Mucosa of descending colon (tissue), 3 donors: ENCODE measurements around the gene NYNRIN. TPM values are rescaled to one million over a fixed set of nuclear protein-coding genes. Genes with fewer than 3 reads are reported as not detected.

ENCODE experiments used
- ATAC-seq: fragments of 200-7000 bp; cut with Tn5 transposase; one replicate; pipeline ENCODE4 v1.9.1; 2020; ENCODE audit warnings: mild to moderate bottlenecking, moderate library complexity
- DNase-seq, 3 donors: peaks; one replicate each; pipeline ENCODE4 v3.0.0-alpha.2; 2020
- H3K36me3 ChIP-seq: fragments of 200-600 bp; one replicate; pipeline ENCODE4 v1.8.0; 2021; ENCODE audit warnings: low read depth, mild to moderate bottlenecking
- H3K4me1 ChIP-seq: fragments of 200-600 bp; one replicate; pipeline ENCODE4 v1.8.0; 2021; ENCODE audit warnings: low read depth, mild to moderate bottlenecking
- H3K4me3 ChIP-seq: fragments of 200-600 bp; one replicate; pipeline ENCODE4 v1.8.0; 2021; ENCODE audit warnings: mild to moderate bottlenecking
- H3K9me3 ChIP-seq: fragments of 200-600 bp; one replicate; pipeline ENCODE4 v1.8.0; 2021; ENCODE audit warnings: mild to moderate bottlenecking
- intact Hi-C, 2 donors: fragments of 100-400 bp; cut with DNase I in 1 of 2; cut with micrococcal nuclease in 1 of 2; formaldehyde crosslinking; loops; one replicate each; pipeline versions ENCODE4 v1.11.0 to v1.11.1; 2022; cut with DNase I, micrococcal nuclease
- total RNA-seq, 3 donors: library from RNA; stranded (reverse); fragmentation: NEBNext Ultra II Directional in 2 of 3; extraction: Animal tissue kit (Norgen Biotek cat#: 25700) in 2 of 3; gene quantifications; one replicate each; pipeline versions ENCODE4 v1.2.1 to v1.2.4, GENCODE V29; 2021 to 2023
- TF ChIP-seq, protein P1 (sequence below): fragments of 200-600 bp; IDR thresholded peaks from one replicate; pipeline ENCODE4 v1.8.0; 2022; ENCODE audit warnings: antibody characterized with exemption, mild to moderate bottlenecking
- donor health status: DM: no; HTN: no; CAD: no; lungs with moderate emphysema.
- donor health status: DM: no; HTN: no; CAD: no.
- donor health status: DM: no; HTN: yes; CAD: no.

NYNRIN gene
- total RNA-seq, 3 donors from 2014 or later = 12.1 to 15.8 (median 13.4) TPM

DNA sequence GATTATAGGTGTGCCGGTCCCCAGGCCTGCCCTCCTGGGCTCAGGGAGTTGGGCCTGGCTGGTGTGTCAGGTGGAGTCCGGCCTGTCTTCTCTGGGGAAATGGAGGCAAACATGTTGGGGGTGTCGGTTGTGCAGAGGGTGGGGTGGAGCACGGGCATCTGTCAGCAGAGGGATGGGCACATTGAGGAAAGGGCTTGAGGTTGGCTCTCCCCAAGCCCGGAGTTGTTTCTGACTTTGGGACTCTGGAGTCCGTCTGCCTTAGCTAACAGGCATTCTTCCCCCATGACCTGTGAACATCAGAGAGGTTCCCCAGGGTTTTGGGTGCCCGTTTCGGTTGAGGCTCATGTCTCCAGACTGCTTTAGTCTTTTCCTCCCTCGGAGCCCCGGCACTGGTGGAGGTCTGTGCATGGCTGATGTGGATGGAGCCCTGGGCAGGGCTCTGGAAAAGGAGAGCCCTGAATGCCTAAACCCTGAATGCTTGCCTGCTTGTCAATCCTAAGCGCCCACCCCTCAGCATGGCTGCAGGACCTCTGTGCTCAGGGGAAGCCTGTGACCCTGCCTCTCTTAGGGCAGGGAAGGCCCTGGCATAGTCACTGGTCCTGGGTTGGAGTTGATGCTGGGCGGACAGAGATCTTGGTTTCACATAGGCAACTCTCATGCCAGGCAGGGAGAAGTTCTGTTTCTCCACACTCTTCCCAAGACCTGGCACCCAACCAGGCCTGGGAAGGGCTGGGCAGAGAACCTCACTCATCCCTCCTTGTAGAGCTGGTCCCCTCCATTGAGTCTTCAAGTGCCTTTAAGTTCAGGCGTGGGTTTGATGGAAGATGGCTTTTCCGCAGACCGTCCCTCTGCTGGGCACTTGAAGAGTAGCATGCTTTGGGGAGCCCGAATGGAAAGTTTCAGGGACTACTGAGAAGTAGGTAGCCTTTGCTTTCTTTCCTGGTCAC, 12.9 kb downstream of the NYNRIN start:
- Histone ChIP-seq H3K4me1 (no peaks in the 10 kb centered on the region), H3K9me3 (no peaks in the 10 kb centered on the region), H3K36me3 (no peaks in the 10 kb centered on the region), H3K4me3 (no peak overlapping the region)
- ATAC-seq (peak; percentile 75), DNase-seq (peak in 1 of 3 donors; percentile 56)
- intact Hi-C loops = no loop called here
- TF ChIP-seq, protein P1, sequence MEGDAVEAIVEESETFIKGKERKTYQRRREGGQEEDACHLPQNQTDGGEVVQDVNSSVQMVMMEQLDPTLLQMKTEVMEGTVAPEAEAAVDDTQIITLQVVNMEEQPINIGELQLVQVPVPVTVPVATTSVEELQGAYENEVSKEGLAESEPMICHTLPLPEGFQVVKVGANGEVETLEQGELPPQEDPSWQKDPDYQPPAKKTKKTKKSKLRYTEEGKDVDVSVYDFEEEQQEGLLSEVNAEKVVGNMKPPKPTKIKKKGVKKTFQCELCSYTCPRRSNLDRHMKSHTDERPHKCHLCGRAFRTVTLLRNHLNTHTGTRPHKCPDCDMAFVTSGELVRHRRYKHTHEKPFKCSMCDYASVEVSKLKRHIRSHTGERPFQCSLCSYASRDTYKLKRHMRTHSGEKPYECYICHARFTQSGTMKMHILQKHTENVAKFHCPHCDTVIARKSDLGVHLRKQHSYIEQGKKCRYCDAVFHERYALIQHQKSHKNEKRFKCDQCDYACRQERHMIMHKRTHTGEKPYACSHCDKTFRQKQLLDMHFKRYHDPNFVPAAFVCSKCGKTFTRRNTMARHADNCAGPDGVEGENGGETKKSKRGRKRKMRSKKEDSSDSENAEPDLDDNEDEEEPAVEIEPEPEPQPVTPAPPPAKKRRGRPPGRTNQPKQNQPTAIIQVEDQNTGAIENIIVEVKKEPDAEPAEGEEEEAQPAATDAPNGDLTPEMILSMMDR = peak; percentile 22

DNA sequence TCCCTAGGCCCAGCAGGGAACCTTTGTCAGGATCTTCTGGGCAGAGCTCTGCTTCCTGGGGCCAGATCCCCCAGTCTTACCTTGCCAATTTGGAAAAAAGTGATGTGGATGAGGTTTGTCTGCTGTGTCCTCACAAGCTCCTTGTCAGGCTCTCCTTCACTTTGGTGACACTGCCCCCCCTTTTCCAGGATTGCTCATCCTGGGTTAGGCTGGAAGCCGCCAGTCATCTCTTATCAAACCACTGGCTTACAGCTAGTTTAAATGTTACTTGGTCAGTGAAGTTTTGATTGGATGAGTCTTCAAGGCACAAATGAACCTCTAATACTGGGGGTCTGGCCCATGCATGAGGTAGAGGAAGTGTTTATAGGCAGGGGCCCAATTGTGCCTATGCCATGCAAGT, 15.3 kb downstream of the NYNRIN start:
- DNase-seq (no peak), ATAC-seq (no peak)
- no peak overlapping the region for H3K4me3 ChIP-seq
- intact Hi-C loops = no loop called here
- TF ChIP-seq, protein P1 = no peak
- no peaks in the 10 kb centered on the region for H3K9me3 ChIP-seq
- H3K36me3 ChIP-seq = no peaks in the 10 kb centered on the region
- H3K4me1 ChIP-seq = peaks cover 4% of the 10 kb centered on the region

DNA sequence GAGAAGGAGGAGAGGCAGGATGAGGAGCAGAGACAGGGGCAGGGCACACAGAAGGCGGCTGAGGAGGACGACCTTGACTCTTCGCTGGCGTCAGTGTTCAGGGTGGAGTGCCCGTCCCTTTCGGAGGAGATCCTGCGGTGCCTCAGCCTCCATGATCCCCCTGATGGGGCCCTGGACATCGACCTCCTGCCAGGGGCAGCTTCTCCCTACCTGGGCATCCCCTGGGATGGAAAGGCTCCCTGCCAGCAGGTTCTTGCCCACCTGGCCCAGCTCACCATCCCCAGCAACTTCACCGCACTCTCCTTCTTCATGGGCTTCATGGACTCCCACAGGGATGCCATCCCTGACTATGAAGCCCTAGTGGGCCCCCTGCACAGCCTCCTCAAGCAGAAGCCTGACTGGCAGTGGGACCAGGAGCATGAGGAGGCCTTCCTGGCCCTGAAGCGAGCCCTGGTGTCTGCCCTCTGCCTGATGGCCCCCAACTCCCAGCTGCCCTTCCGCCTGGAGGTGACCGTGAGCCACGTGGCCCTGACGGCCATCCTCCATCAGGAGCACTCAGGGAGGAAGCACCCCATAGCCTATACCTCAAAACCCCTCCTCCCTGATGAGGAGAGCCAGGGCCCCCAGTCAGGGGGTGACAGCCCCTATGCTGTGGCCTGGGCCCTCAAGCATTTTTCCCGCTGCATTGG, 16.1 kb downstream of the NYNRIN start:
- H3K4me1 ChIP-seq = peaks cover 8% of the 10 kb centered on the region
- H3K9me3 ChIP-seq = no peaks in the 10 kb centered on the region
- TF ChIP-seq, protein P1 = no peak
- no peak for ATAC-seq
- H3K36me3 ChIP-seq = no peaks in the 10 kb centered on the region
- intact Hi-C loops = no loop called here
- DNase-seq = no peak
- H3K4me3 ChIP-seq = no peak overlapping the region

DNA sequence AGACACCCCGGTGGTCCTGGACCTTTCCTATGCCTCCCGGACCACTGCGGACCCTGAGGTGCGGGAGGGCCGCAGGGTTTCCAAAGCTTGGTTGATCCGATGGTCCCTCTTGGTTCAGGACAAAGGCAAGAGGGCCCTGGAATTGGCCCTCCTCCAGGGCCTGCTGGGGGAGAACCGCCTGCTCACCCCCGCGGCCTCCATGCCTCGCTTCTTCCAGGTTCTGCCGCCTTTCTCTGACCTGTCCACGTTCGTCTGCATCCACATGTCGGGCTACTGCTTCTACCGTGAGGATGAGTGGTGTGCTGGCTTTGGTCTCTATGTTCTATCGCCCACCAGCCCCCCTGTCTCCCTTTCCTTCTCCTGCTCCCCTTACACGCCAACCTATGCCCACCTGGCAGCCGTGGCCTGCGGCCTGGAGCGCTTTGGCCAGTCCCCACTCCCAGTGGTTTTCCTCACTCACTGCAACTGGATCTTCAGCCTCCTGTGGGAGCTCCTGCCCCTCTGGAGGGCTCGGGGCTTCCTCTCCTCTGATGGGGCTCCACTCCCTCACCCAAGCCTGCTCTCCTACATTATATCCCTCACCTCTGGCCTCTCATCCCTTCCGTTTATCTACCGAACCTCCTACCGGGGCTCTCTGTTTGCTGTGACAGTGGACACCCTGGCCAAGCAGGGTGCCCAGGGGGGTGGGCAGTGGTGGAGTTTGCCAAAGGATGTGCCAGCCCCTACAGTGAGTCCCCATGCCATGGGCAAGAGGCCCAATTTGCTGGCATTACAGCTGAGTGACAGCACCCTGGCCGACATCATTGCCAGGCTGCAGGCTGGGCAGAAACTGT, 16.8 kb downstream of the NYNRIN start:
- Histone ChIP-seq H3K4me1 (peaks cover 8% of the 10 kb centered on the region), H3K36me3 (no peaks in the 10 kb centered on the region), H3K9me3 (no peaks in the 10 kb centered on the region), H3K4me3 (no peak overlapping the region)
- no peak for ATAC-seq
- no peak for DNase-seq
- TF ChIP-seq, protein P1 = no peak
- intact Hi-C loops = no loop called here

DNA sequence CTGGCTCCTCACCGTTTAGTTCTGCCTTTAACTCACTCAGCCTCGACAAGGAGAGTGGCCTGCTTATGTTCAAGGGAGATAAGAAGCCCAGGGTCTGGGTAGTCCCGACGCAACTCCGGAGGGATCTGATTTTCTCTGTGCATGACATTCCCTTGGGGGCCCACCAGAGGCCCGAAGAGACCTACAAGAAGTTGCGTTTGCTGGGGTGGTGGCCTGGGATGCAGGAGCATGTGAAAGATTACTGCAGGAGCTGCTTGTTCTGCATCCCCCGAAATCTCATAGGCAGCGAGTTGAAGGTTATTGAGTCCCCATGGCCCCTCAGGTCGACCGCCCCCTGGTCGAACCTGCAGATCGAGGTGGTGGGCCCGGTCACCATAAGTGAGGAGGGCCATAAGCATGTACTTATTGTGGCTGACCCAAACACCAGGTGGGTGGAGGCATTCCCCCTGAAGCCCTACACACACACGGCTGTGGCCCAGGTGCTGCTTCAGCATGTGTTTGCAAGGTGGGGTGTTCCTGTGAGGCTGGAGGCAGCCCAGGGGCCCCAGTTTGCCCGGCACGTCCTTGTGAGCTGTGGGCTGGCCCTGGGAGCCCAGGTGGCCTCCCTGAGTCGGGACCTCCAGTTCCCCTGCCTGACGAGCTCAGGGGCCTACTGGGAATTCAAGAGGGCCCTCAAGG, 17.6 kb downstream of the NYNRIN start:
- no peak for DNase-seq
- TF ChIP-seq, protein P1 = no peak
- no peaks in the 10 kb centered on the region for H3K36me3 ChIP-seq

More for the DNA sequence above, 17.6 kb downstream of the NYNRIN start:
- Histone ChIP-seq H3K4me3 (no peak overlapping the region), H3K9me3 (no peaks in the 10 kb centered on the region), H3K4me1 (peaks cover 8% of the 10 kb centered on the region)
- intact Hi-C loops = no loop called here
- ATAC-seq = no peak
